OCI-LY7 (cell line): Measurements from ENCODE around the gene STX12.

Source experiments
- EZH2phosphoT487 ChIP-seq: fragments of 200-600 bp; sonication (generic); IDR thresholded peaks from 2 replicates; pipeline ENCODE4 v1.6.1; 2018; ENCODE audit warnings: low read depth, borderline replicate concordance, mild to moderate bottlenecking, mixed run types, antibody characterized with exemption, low read length, moderate library complexity, mixed read lengths
- TF ChIP-seq, protein P1 (sequence below): fragments of 200-600 bp; sonication (generic); conservative IDR thresholded peaks from 2 replicates; pipeline ENCODE4 v1.5.1; 2014; ENCODE audit warnings: mild to moderate bottlenecking, antibody characterized with exemption, low read length, moderate library complexity, mixed read lengths

DNA sequence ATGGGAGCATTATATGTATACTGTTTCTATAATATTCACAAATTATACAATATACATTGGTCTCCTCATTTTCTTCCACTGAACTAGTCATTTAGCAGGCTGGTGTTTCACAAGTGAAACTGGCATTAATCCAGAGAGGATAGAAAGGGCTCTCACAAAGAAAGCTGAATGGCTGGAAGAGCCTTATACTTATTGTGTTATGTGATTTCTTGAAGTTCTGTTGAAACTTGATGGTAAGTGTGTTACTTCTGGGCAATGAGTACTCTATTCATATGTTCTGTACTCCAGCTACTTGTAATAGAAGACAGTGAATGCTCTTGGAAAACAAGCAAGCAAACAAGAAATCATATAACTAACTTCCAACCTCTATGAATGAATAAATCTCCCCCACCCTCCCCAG lies 14.9 kb downstream of the STX12 start:
- TF ChIP-seq, protein P1, sequence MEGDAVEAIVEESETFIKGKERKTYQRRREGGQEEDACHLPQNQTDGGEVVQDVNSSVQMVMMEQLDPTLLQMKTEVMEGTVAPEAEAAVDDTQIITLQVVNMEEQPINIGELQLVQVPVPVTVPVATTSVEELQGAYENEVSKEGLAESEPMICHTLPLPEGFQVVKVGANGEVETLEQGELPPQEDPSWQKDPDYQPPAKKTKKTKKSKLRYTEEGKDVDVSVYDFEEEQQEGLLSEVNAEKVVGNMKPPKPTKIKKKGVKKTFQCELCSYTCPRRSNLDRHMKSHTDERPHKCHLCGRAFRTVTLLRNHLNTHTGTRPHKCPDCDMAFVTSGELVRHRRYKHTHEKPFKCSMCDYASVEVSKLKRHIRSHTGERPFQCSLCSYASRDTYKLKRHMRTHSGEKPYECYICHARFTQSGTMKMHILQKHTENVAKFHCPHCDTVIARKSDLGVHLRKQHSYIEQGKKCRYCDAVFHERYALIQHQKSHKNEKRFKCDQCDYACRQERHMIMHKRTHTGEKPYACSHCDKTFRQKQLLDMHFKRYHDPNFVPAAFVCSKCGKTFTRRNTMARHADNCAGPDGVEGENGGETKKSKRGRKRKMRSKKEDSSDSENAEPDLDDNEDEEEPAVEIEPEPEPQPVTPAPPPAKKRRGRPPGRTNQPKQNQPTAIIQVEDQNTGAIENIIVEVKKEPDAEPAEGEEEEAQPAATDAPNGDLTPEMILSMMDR: no peak
- TF ChIP-seq EZH2phosphoT487: no peak
